ENCODE results near the gene ACSS1.

ACSS1 gene

DNA sequence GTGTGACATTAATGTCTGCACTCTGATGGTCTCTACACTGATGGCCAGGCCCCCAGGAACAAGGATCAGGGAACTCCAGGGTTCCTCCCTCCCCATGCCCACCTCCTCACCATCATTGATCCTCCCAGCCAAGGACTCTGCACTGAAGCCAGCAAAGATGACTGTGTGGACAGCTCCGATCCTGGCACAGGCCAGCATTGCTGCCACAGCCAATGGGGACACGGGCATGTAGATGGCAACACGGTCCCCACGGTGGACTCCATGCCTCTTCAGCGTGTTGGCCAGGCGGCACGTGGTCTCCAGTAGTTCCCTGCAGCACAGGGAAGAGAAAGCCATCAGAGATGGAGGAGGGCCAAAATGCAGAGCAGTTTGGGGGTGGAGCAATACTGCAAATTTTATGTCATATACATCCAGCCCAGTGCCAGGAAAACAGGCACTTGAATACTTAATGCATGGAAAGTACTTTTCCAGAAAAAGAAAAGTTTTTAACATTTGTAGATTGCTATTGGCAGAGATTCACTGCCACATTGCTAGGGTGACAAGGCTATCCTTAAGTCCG is 27.2 kb downstream of the ACSS1 start:
- no peak for DNase-seq

DNA sequence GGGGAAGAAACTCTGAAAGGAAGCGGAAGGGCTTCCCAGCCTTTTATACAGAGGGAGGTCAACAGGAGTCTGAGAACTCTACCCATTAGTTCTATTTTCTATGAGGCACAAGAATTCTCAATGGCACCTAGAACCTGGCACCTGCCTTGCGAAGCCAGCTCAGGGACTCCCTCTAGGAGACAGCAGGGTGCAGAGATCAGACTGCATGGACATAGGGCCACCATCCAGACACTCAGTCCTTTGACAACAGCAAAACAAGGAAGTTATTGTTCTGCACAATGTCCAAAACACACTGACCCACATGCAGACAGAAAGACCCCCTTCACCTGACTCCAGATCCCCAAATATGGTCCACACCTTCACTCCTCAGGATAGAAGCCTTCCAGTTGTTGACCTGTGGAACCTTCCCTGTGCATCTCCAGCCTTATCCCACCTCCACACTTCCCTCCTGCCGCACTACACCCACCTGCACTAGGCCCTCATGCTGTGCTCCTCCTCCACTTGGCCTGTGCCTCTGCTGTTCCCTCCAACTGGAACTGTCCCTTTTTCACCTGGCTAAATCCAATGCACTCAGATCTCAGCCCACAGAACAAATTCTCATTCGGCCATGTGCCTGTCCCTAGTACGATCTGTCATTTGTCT is 27.8 kb downstream of the ACSS1 start:
- DNase-seq: no peak

DNA sequence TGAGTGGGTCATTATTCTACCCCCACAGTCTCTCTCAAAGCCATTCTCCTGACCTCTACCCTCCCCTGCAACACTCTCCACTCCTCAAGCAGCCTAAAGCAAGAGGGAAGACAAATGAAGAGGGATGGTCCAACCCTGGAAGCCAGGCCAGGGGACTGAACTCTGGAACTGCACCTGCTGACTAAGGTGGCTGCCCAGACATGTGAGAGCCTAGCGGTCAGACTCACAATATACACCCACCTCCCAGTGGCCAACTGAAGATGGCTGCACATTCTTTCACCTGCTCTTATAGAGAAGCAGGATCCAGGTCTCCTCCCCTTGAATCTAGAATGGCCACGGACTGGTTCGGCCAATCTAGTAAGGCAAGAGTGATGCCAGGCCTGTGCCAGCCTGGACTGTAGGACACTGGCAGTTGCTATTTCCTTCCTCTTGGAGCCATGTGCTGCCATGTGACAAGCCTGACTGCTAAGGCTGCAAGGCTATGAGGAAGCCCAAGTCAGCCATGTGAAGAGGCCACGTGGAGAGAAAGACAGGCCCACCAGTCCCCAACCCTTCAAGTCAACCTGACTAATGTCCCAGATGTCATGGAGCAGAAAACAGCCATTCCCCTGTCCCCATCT is 31.8 kb downstream of the ACSS1 start:
- DNase-seq: no peak

DNA sequence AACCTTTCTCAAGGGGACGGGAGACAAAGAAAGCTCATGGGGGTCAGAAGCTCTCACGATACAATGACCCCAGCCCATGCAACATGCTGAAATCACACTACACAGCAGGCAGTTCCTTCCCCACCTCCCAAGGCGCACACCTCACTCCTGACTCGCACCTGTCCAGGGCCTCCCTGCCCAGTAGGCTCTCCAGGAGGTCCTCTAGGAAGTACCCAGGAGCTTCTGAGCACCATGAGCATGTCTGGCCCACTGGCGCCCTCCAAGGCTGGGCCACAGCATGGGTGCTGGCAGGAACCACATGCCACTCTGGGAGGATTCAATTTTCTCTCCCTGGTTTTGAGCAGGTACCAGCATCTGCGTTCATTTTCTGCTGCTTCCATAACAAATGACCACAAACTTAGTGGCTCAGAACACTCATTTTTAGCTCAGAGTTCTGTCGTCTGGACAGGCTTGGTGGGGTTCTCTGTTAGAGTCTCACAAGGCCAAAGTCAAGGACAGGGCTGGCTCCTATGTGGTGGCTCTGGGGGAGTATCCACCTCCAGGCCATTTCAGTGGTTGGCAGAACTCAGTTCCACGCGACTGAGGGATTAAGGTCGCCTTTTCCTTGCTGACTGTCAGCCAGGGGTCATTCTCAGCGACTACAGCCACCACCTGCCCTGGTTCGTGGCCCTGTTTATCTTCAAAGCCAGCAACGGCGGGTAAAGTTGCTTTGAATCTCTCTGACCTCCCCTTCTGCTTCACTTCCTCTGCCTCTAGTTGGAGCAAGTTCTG is 32.7 kb downstream of the ACSS1 start:
- no peak for DNase-seq

DNA sequence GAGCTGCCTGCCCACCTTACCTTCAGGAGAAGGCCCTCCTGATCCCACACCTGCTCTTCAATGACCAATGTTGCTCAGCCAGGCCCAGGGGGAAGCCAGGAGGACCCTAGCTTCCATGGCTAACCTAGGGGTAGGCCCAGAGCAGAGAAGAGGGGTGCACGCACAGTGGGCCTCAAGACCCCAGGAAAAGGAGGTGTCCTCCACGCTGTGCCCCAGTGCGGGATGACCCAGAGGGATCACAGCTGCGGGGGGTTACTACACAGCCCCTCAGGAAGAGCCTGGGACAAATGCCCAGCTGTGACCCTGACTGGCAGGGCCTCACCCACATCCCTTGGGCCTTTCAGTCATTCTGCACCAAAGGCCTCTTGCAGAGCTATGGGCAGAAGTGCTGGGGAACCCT is 33.8 kb downstream of the ACSS1 start:
- no peak for DNase-seq

DNA sequence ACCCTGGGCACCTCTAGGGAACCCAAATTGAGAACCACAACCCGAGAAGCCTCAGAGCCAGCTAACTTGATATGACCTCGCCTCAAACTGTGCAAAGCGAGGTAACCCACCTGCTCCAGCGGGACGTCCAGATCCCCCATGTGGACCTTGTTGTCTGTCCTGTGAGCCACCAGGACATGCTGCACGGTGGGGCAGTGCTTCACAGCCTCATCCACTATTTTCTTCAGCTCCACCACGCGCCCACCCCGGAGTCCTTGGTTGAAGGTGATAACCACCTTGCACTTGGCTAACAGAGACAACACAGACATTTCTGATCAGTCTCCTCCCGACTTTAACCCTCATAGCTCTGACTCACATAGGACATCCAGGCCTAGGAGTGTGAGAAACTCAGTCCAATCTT is 34.6 kb downstream of the ACSS1 start:
- DNase-seq: no peak

DNA sequence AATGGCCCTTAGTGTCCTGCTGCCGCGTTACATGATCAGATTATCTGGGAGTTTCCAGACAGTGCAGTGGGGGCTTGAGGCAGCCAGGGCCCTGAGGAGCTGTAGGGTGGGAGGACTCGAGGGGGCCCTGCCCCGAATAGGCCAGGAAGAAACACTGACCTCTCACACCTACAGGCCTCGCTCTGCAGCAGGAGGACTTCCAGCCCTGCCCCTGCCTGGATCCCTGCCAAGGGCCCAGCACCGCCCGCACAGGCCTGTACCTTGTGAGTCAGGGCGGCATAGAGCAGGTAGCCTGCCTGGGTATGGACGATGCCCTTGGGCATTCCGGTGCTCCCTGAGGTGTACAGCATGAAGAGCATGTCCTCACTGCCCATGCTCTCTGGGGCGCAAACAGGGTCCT is 35.3 kb downstream of the ACSS1 start:
- DNase-seq: no peak

DNA sequence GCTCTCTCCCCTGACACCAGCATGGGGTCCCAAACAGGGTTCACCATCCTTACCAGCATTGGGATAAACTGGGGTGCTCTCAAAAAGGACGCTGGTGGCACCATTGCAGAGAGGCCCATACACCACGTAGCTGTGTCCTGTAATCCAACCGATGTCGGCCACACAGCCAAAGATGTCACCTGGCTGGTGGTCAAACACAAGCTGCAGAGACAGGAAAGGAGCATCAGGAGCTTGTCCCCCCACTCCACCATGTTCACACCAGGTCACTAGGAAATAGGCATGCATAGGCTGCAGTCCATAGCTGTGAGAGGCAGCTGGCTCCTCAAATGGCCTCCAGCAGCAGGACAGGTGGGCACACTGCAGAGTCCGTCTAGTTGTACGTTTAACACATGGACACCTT is 36.6 kb downstream of the ACSS1 start:
- no peak for DNase-seq

DNA sequence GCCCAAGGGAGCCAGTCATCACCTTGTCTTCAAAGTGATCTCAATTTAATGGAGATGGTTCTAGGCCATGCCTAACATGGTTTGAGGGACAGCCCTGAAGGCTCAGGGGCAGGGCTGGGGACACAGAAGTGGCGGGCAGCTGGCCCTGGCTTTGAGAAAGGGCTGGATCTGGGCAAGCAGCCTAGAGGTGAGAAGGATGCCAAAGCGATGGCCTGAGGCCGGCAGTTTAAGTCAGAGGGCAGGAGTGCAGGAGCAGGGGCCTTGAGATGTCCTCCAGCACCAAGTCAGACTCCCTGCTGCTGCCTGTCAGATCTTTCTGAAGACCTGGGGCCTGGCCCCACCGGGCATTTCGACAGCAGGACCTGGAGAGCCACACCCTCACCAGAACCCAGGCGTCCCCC is 37.0 kb downstream of the ACSS1 start:
- no peak for DNase-seq

DNA sequence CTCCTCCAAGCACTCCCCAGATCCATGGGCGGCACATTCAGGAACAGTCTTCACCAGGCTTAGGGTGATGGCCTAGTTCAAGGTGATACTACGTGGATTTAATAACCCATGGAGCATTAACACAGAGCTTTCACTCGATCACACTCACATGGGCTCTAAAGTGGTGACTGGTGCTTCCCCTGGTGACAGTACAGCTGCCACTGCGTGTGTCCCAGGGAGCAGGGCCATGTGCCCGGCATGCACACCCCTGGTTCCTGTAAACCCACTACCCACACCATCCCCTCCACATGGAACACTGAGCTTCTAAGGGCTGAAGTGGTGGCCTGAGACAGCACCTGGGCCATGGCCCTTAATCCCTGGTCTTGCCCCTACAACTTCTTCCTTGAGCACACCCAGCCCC is 37.6 kb downstream of the ACSS1 start:
- DNase-seq: no peak

DNA sequence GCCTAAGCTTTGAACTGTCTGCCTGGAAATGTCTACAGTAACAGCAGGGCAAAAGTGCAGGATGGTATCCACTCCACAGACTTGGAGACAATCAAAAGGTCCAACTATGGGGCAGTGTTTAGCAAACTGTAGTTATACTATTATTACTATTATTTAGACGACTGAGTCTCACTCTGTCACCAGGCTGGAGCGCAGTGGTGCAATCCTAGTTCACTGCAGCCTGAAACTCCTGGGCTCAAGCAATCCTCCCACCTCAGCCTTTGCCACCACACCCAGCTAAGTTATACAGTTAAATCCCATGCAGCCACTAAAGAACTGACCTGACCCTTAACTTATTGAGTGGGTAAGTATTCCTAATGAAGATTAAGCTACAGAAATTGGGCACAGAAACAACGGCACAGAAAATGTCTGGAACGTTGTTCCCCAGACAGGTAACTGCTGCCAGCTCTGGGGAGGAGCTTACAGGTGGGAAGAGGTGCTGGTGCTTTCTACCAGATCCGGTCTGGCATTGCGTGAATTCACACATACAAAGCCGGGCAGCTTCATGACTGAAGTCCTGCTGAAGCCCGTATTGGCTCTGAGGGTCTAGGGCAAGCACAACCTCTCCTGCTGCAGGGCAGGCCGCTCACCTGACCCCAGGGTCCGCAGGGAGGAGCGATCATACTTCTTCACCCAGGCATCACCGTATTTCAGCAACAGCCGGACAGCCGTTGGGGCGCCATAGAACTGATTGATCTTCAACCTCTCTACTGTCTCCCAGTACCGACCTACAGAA is 38.4 kb downstream of the ACSS1 start:
- no peak for DNase-seq

DNA sequence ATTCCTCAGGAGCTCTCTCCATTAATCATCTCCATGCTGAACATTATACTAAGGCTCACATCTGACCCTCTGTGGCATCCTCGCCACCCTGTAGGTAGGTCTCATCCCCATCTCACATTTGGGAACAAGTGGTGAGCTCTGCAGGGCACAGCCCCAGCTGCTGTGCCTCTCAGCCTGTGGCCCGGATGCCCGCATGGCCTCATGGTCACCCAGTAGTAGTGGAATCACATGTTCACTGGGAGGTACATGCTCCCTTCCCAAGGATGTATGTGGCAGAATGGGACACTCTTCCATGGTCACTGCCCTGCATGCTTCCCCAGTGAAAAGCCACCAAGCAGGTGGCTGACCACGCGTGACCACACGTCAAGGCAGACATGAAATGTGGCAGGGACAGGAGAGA is 39.1 kb downstream of the ACSS1 start:
- no peak for DNase-seq

DNA sequence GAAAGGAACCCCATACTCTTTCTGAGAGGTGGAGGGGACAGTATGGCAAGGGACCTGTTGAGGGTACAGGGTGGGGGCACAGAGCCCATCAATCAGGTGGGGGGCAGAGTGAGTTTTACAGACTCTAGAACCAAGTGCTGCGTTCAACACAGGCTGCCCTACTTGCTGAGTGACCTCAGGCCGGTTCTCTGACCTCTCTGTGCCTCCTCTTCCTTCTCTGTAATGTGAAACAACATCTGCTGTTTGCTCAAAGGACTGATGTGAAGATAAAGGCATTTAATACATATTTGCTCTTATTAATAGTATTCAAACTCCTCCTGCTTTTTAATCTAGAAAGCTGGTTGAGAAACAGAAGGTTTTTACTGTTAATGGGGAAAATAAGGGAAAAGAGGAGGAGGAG is 39.5 kb downstream of the ACSS1 start:
- no peak for DNase-seq

DNA sequence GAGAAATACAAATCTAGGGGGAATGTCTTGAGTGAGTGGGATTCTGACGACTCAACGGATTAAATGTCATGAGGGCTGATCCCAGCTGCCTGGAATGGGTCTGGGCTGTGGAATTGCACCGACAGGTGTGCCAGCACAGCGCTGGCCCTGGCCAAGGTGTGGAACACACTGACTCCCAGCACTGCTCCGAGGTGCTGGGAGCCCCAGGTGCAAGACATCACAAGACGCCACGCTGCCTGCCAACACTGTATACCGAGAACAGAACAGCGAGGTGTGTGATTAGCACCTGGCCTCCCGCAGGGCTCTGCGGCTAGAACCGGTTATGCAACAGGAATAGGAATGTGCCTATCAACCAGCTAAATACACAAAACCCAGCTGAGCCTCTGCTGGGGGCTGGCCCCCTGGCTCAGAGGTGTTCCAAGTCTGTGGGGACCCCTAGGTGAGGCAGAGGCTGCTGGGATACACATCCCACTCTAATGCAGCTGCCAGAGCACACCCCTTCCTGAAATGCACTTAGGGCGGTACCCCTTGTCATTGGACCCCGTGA is 40.6 kb downstream of the ACSS1 start:
- no peak for DNase-seq

DNA sequence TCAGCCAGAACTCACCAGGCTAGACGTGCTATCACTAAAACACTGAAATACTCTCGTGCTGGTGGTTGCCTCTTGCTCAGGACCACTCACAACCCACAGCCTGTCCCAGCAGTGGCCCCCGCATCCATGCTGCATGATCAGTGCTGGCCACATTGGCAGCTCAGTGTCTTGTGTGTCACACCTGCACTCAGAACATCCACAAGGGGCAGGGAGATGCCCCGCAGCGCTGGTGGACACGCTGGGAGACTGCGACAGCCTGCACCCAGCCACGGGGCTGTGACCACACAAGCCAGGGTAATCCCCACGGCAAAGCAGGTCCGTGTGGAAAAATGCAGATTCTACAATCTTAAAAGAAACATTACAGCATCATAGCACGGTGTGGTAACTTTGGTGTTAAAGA is 41.5 kb downstream of the ACSS1 start:
- DNase-seq: no peak

DNA sequence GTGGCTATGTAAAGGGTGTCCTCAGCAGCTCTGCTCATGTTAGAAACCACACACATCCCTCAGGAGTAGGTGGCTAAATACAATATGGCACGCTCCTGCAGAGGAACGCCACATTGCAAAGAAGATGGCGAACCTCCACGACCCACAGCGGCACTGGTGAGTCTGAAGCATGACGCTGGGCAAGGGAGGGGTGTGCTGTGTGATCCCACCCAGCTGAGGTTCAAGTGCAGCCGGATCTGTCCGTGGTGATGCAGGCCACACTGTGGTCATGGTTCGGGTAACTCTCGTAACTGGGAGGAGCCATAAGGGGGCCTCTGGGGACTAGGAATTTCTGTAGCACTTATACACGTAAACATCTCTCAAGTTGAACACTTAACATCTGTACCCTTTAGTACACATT is 42.0 kb downstream of the ACSS1 start:
- DNase-seq: no peak

DNA sequence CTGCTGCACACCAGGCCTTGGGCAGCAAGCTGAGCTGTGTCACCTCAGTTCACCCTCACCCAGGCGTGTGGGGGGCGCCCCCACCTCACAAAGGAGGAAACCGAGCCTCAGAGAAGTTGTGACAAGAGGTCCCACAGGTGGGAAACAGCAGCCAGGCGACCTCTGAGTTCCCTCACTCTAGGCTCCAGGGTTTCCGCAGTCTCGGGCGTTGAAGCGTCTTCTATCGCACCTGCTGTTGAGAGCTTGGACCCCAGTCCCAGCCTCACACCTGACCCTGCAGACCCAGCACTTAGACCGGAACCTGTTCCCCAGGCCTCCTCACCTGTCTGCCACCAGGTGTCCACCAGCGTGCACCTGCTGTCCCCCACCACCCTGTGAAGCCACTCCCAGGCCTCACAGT is 43.1 kb downstream of the ACSS1 start:
- no peak for DNase-seq

DNA sequence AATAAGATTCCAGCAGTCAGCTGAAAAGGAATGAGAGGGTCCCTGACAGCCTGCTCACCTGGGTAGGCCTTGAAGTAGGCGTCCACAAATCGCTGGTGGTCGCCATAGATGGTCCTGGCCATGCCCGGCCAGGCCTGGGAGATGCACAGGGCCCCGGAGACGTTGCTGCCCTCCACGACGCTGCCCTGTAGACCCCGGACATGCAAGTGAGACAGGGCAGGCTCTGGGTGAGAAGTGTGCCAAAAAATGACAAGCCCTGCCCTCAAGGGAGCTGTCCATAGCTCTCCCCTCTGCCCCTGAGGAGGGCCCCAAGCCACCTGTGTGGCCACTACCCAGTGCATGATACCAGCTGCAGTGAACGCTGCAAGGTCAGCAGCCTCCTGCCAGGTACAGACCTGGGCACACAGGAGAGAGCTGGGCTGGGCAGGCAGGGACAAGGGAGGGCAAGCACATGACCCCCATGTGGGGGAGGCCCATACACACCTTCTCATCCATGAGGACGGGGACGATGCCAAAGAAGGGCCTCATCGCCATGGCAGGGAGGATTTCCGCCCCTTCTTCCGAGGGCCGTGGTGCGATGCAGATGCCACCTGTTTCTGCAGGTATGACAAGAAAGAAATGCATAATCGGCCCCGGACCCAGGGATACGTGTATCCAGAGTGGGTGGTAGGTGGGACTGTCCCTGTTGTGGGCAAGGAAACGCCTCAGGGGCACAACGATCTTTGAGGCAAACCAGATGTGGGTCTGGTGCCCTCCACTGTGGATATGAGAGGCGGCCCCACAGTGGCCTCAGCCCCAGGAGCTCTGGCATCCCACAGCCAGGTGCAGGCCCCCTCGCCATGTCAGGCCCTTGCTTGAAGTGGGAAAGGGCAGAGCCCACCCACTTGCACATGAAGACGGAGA is 44.2 kb downstream of the ACSS1 start:
- DNase-seq: no peak

DNA sequence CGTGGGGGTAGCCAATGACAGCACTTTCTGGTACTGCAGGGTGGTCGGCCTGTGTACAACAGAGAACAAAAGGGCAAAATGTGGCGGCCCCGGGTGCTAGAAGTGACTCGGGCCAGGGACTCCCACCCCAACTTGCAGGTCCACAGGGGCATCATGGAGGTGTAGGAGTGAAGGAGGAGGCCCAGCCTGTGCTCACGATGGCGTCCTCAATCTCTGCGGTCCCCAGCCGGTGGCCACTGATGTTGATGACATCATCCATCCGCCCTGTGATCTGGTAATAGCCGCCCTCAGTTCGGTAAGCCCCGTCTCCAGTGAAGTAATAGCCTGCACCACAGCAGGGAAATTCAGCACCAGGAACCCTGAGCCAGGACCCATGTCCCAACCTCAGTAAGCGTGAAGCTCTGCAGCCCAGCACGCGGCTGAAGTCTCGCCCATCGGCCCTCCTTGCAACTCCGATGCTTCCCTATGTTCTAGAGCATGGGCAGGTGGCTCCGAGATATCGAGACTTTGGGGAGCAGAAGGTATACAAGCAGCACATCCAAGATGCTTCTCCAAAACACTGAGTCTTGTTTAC is 45.2 kb downstream of the ACSS1 start:
- DNase-seq: no peak

DNA sequence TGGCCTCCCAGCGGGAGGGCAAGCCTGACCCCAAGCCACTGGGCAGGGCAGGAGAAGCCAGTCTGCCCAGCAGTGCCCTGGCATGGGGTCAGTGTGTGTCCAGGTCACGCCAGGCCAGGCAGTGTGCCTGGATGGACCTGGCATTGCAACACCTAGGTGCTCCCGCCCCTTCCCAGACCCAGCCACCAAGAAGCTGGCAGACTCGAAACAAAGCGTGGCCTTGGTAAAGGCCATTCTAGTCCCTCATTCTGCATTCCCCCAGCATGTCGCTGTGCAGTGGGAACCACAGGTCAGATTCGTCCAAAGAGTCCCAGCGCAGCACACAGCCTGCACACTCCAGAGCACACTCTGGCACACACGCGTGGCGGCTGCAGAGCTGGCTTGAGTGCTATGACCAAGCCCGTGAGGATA is 46.1 kb downstream of the ACSS1 start:
- no peak for DNase-seq

DNA sequence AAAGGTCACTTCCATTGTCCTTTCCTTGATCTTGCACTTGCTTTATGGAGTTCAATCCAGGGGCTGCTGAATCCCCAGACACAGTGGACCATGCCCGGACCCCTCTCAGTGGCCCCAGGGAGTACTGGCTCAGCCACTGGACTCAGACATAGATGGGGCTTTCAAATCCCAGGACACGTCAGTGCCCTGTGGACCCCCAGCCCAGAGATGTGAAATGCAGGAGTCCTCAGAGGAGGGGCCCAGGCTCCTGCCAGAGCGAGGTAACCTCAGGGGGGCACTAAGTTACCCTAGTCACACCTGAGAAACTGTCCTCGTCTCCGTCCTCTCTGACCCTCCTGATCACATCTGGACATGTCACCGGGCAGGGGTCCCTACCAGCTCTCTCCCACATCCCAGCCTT is 46.7 kb downstream of the ACSS1 start:
- no peak for DNase-seq
